CD4-positive, alpha-beta T cell treated with Interleukin-17A for 4 hours (primary cell): ENCODE data around the gene KRT82.
"Not testable (repeated sequence)": the region's sequence is repeated elsewhere in the genome, so short reads cannot be mapped to it uniquely, and the experiment has no call there.

Experiments used
- DNase-seq: peaks from one replicate; pipeline ENCODE4 v3.0.0-alpha.2; 2020; ENCODE audit warnings: mixed read lengths

The KRT82 gene

DNA sequence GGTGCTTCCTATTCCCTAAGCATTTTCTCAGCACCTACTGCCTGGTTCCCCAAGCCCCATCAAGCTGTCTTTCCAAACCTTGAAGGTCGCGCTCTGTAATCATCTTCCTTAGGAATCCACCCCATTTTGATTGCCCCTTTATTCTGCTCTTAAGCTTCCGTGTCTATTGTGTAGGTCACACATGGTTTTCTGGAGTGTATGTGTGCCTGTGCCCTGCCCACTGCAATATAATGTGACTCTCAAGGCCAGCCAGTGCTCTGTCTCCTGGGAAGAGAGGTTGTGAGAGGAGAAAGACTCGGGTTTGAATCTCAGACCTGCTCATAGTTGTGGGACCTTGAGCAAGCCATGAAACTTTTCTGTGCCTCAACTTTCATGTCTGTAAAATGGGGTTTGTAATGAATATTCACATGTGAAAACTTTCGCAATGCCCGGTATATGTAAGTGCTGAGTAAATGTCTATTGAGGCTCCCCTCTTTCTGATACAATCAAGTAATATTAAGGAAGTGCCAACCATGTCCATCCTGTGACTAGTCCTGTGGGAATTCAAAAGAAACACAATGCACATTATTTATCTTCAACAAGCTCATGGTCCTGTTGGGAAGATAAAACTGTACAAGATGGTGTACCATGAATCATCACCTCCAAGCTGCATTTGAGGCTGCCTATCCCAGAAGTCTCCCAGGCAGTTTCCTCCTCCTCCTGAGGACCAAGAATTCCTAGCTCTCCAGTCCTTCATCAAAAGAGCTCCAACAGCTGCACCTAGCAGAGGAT, 28.8 kb upstream of the KRT82 start:
- DNase-seq: no peak

DNA sequence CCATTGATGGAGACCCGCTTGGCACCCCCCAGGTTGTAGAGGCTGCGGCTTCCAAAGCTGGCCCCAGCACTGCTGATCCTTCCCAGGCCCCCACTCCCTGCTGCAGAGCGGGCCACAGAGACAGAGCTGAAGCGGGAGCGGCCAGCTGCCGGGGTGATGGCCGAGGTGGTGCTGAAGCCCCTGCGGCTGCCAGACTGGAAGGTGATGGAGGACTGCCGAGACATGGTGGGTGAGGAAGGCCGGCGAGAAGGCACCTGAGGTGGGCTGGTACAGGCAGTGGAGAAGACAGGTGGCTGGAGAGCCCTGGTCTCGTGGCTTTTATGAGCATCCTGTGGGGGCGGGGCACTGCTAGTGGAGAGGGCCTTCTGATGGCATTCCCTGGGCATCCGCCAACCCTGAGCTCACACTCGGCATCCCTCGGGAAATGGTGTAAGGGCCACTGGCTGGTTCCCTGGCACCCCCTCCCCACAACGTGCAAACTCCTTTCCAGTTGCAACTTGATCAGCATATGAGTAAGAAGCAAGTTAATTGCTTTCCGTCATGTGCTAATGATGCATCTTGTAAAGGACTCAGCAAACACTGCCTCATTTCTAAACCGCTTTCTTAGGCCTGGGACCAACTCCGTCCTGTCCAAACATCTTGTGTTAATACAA, 28.1 kb upstream of the KRT82 start, which contains the start of gene KRT75:
Gene KRT75, minus strand, starts transcription at position 291 of the 653 bp plus-strand sequence. Its CDS starts 67 bp downstream, at position 224.
- DNase-seq: no peak

DNA sequence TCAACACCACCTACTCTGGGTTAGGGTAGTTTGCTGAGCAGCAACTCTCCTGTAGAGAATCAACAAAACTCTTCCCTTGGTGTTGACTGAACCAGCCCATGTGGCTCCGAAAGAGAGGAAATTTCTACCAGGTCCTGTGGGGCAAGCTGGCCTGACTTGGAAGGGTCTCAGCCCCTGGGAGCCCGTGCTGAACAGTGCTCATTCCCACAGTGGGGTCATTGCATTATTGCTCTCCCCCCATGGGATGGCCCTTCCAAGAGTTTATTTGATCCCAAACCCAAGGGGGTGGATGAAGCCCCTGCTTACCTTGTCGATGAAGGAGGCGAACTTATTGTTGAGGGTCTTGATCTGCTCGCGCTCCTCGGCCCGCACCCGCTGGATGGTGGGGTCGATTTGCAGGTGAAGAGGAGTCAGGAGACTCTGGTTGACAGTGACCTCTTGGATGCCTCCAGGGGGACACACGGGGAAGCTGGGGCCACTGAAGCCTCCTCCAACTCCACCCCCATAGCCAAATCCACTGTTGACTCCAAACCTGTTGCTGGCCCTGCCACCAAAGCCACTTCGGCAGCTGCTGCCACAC, 27.5 kb upstream of the KRT82 start:
- no peak for DNase-seq

DNA sequence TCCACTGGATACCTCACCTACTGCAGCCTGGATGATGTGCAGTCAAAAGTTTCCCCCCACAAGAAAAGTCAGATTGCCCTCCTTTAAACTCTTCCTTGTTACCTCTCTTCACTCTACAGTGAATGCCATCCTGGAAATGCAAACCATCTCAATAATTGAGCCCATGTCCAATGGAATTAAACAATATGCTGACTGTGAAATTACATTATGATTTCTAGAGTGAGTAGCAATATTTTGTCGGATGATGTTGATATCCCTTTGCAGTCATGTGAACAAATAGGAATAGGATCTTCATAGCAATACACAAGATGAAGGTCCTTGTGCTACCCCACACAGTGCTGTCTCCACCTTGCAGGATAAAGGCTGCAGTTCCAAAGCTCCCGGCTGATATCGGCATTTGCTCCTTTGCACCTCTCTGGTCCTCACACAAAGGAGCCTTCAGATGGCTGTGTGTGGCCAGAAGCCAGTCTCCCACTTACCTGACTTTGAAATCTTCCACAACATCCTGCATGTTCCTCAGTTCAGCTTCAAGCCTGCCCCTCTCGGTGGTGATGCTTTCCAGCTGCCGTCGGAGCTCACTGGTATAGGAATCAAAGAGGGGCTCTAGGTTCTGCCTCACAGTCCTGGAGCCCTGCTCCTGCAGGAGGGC, 26.5 kb upstream of the KRT82 start:
- DNase-seq: no peak

DNA sequence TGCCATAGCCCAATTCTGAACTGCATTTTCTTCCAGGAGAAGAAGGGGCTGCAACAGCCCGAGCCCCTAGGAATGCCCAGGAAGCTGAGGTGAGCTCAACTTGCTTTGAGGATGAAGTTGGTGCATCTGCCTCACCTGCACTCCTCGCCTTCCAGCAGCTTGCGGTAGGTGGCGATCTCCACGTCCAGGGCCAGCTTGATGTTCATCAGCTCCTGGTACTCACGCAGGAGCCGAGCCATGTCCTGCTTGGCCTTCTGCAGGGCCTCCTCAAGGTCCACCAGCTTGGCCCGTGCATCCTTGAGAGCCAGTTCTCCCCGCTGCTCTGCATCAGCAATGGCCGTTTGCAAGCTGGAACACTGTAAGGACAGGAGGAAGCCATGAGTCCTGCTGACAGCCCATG, 22.0 kb upstream of the KRT82 start:
- no peak for DNase-seq

DNA sequence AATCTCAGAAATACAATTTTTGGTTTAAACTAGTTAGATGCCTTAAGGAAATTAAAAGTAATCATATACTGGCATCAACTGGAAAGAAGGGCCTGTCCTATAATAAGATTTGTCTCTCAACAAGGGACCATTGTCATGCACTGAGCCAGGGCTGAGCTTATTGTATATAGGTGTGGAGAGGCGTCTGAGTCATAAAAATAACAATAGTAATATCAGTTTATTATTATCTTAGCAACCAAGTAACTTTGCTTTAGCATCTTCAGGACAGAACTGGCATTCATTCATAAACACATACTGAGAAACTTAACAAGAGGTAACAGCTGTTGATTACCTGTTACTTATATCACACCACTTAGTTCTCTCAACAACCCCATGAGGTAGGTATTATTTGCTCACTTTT, 20.9 kb upstream of the KRT82 start:
- no peak for DNase-seq

DNA sequence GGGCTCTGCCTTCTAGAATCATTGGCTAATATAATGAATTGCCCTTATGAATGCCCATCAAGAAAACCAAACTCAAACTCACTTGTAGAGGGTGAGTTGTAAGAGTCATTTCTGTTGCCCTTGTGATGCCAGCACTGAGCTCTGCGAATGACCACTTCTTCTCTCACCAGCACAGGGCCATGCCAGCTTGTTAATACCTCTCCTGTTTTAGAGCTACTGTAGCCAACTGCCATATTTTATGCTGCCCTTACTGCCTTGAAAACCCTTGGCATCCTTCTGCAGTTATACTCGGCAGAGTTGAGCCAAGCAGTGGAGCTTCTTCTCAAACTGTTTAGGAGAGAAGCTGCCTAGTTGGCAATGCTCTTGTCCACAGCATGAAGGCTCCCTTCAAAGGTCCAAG, 19.9 kb upstream of the KRT82 start:
- no peak for DNase-seq

DNA sequence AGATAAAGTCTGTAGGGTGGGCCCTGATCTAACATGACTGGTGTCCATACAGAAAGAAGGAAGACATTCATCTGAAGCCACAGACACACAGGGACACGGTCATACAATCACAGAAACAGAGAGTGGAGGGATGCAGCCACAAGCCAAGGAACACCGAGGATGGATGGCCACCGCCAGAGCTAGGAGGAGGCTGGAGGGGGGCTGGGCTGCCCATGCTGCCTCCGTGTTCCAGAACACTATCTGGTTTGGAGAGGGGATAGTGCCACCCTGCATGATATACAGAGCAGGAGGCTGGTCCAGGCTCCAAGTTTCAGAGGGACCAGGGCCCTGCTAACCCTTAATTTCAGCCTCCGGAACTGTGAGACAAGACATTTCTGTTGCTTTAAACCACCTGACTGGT, 19.3 kb upstream of the KRT82 start:
- no peak for DNase-seq

DNA sequence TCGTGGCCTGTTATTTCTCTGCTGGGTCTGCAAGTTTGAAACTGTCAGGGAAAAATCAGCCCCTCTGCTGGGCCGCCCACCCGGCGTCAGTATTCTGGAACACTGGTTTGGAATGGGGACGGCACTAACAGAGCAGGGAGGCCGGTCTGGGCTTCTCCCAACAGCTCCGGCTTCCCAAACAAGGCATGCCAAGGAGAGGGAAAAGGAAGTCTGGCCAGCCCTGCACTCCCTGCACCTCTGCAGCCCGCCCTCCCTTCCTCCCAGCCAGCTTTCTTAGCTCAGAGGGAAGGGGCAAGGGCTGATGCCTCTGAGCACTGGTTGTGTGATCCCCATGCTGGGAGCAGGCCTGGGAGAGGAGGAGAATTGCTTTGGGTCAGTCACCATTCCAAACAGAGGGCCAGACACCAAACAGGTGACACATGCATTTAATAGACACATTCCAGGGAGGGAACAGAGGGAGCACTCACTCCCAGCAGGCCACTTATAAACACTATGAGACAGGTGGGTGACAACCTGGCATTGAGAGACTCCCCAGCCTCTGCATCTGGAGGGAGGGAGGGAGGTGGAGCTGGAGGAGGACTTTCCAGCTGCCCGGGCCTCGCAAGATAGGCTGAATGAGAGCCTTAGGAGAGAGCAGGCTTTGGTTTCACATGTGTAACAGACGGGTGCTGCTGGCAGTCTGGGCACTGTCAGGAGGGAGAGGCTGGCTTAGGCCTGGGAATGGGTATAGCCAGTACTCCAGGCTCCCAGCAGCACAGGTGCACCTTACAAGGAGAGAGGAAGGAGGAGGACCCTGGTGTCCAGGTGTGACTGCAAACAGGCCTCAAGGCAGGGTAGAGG, 17.7 kb upstream of the KRT82 start:
- DNase-seq: no peak

DNA sequence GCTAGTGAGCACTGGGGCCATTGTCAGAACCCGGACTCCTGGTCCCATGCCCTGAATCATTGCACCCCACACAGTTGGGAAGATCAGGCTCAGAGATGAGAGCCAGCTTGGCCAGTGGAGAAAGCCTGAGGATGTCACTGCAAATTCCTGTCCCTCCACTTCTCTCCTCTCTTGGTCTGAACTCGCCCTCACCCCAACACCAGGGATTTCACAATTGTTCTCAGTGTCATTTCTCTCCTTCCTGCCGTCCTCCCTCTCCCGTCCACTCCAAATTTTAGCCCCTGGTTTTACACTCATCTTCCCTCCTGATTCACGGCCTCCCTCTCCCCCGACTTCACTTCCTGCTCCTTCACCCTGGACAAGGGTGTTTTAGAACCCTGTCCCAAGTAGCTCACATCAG, 16.9 kb upstream of the KRT82 start:
- no peak for DNase-seq

DNA sequence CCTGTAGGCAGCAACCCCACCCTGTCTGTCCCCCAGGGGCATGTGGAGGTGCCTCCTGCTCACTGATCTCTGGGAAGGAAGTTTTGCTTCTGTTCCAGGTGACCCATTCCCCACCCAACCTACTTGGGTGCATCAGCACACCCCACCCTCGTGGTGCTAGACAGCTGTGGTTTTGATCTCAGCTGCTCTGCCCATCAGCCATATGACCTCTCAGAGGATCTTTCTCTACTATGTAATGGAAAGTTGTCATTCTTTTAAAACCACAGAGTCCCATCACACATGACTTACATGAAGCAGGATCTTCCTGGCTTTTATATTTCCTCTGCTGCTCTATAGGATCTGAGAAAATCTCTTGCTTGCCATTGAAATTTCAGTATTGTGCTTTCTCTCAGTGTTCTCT, 13.5 kb upstream of the KRT82 start:
- no peak for DNase-seq

DNA sequence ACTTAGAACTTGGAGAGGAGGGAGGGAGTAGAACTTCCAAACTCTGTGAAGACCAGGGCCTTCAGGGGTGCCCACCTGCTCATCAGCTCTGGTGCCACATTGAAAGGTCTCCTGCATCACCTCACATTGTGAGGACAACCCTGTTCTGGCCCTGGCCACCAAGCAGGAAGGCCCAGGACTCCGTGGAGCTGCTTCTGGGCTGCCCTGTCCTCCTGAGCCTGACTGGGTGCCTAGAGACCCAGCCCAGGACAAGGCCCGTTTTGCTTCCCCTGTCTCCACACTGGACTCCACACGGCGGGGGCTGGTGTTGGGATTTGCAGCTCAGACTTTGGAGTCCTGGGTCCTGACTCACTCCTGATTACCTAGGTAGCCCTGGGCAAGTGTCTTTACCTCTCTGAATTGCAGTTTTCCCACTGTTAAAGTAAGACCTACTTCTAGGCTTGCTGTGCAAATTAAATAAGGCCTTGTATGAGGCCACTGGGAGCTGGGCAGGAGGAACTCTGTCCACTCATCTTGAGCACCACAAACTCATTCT, 12.5 kb upstream of the KRT82 start:
- DNase-seq: no peak

DNA sequence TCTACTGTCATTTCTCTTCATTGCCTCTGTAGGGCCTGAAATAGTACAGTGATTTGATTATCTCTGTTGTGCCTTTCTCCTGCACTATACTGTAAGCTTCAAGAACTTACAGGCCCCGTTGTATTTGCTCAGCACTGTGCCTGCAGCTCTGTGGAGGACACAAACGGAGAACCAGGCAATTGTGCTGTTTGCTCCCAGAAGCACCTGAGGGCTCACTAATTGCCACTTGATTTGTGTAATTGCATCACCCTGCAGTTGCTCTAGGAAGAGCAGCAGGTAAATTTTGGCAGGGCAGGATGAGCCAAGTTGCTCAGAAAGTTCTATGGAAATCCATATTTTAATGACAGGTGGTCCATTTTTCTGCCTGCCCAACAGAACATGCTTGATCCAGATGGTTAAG, 11.6 kb upstream of the KRT82 start:
- no peak for DNase-seq

DNA sequence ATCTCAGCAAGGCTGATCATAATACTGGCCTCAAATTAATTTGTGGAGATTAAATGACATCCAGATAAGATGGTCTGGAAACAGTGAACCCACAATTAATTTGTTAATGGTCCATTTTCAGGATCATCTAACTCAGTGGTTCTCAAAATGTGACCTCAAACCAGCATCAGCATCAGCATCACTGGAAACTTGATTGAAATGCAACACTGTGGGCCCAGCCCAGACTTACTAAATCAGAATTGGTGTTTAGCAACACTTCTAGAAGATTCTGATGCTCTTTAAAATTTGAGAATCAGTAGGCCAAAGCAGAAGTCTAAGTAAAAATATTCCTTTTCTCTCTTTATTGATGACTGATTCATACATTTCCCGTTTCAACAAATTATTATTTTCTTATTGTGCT, 10.7 kb upstream of the KRT82 start:
- DNase-seq: no peak

DNA sequence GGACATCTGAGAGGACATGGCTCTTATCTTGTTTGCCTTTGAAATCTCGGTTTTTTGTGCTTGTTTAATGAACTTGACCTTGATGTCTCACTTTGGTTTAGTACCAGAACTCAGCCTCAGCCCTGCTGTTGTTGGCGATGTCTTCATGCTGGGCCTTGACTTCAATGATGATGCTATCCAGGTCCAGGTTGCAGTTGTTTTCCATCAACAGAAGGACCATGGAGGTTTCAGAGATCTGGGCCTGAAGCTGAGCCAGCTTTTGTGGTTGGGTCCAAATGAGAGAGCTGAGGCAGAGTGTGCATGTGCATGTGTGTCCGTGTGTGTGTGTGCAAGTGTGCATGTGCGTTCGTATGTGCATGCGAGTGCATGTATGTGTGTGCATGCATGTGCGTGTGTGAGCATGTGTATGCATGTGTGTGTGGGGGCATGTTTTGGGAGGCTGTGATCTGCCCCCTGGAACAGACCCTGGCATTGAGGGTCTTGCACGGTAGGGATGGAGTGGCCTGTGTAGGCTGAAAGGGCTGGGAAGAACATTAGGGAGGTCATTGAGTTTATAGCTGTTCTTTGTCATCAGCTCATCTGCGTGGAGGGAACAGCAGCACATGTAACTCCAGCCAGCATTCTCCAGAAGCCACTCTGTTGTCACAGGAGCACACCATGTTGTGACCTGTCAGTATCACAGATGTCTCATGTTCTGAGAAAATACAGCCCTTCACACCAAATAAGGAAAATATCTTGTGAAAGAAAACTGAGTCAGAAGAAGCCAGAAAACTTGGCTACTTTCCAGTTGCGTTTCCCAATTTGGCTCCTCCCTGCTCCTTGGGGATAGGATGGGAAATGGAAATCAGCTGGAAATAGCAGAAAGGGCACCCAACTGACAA, 10.0 kb upstream of the KRT82 start:
- DNase-seq: no peak

DNA sequence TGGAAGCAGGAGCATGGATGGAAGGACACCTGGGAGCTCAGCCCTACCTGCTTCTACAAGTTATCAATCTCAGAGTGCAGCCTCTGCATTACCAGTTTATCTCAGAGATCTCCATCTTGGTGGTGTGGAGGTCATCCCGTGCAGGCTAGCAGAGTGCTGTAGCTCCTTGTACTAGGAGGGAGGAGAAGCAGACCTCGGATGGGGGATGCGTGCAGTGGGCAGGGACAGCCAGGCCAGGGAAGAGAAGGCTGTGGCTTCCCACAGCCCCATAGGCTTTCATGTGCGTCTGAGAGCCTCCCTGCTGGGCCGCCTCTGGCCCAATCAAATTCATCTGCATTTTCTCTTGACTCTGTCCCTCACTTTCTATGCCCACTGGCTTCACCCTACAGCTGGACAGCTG, 8.8 kb upstream of the KRT82 start:
- no peak for DNase-seq

DNA sequence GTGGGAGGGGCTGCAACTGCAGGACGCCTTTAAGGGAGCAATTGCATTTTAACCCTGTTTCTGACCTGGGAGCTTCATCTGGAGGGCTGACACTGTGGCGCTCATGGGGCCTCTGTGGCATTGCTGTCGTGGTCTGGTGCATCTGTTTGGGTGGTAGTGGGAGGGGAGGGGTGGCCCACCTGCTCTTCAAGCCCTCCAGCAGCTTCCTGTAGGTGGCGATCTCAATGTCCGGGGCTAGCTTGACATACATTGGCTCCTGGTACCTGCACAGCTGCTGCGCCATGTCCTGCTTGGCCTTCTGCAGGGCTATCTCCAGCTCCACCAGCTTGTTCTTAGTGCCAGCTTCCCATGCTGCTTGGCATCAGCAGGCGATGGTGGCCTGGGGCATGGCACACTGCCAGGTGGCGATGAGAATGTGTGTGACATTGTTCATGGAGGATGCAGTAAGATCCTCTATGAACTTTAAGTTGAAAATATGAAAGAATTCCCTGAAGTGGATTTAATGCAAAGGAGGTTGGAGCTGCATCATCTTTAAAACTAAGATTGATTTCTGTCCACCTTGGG, 7.7 kb upstream of the KRT82 start:
- DNase-seq: no peak

DNA sequence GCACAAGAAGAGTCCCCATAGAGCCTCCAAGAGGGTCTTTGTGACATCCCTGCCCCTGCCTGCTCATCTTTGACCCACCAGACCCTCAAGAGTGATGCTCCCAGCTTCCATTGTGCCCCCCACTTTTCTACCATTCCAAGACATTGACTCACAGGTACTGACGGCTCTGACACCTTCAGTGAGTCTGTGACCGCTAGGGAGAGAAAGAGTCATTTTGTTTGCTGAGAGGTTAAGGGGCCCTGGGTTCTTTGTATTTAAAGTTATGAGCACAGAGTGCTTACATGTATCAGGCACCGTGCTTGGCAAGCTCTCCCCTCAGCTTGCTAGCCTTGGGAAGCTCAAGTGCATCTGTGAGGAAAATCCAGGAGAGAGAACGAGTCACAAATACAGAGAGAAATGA, 7.1 kb upstream of the KRT82 start:
- DNase-seq: no peak

DNA sequence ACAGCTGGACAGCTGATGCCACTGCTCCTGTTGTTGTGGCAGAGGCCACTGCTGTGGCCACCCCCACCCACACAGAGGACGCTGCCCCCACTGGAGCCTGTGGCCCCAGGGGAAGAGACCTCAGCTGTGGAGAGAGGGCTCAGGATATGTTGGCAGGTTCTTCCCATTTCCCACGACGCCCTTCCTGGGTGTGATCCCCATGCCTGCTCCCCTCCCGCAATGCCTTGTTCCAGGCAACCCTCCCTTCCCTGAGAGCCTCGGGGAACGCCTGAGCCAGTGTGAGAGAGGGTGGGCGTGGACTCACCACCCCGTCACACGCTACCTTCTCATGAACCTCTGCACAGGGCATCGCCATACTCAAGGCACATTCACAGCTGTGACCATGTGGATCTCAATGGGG, 5.7 kb upstream of the KRT82 start:
- DNase-seq: no peak

DNA sequence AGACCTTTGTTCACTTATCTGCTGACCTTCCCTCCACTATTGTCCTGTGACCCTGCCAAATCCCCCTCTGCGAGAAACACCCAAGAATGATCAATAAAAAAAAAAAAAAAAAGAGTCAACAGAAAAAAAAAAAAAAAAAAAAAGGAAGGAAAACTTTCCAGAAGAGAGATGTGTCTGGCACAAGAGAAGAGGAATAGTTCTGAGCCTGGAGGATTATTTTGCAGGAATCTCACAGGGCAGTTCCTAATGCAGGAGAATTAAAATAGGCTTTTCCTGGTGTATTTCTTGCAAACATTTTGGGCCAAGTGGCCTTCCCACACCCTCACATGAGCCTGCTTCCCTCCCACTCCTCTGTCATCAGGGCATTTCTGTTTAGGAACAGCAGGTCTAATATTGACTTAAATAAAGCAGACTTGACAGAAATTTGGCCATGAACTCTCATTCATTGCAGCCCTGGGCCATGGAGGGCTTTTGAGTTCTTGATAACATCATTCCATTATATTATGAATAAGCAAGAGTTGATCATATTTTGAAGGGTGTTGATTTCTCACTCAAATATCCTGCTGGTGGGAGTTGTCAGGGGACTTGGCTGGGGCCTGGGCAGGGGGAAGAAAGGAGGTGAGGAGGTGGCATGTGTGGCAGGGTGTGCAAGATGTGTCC, 4.6 kb upstream of the KRT82 start:
- not testable (repeated sequence) for DNase-seq

DNA sequence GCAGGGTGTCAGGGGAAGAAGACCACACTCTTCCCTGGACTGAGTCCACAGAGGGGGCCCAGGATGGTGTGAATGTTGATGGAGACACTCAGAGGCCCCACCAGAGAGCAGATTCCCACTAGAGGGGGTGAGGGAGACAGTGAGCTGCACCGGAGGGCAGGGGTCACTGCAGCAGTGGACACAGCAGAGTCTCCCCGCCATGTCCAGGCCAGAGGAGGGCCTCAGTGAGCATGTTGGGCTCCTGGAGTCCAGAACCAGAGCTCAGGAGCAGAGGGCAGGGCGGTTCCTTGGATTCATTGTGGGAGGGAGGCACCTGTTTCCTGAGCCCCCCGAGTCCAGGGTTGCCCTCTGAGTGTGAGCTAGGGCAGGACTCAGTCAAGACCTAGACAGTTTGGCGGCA, 1.8 kb upstream of the KRT82 start:
- DNase-seq: no peak
